Endothelial cell of umbilical vein (primary cell): ENCODE results near the gene TNFRSF21. TPM values are rescaled to one million over a fixed set of nuclear protein-coding genes. Genes with fewer than 3 reads are reported as not detected.

Source experiments
- BruUV-seq: library from RNA; stranded (reverse); fragments of 400-500 nt; replicated peaks from 2 replicates; lab custom pipeline; 2021; lab: Mats Ljungman, UMichigan
- CTCF ChIA-PET: fragments of 300-600, 350-600 bp; sonication (Branson Sonifier 250); formaldehyde crosslinking; loops from one replicate; lab custom pipeline; 2021; ENCODE audit warnings: antibody characterized with exemption, inconsistent platforms; lab: Charles Lee
- POLR2A ChIA-PET: fragments of 300-600, 350-600 bp; sonication (Branson Sonifier 250); formaldehyde crosslinking; loops from one replicate; lab custom pipeline; 2021; ENCODE audit warnings: antibody characterized with exemption, inconsistent platforms; lab: Charles Lee
- DNase-seq: peaks from one replicate; pipeline ENCODE4 v3.0.0-alpha.2; 2011; ENCODE audit warnings: low read depth, low spot score
- FAIRE-seq: peaks from 2 replicates; lab custom pipeline; 2011; peaks lifted over from hg19 to GRCh38; lab: Jason Lieb, UNC
- H2AFZ ChIP-seq: 2 replicates; pipeline ENCODE4 v1.6.0; 2012; ENCODE audit warnings: low read depth, low read length, control low read depth, inconsistent platforms
- H3K27ac ChIP-seq: 2 replicates; pipeline ENCODE4 v1.5.1; 2011; ENCODE audit warnings: low read depth, mild to moderate bottlenecking, control low read depth, low read length, moderate library complexity; ENCODE audit not compliant: insufficient read depth
- H3K27me3 ChIP-seq, 2 experiments: 2 replicates each; pipeline versions ENCODE4 v1.6.0 to v1.6.1; 2011; ENCODE audit warnings: low read length in 2 of 2, mixed read lengths in 1 of 2; ENCODE audit not compliant: control insufficient read depth in 2 of 2, insufficient read depth in 2 of 2
- H3K36me3 ChIP-seq, 2 experiments: 2 replicates in 1 of 2; 3 replicates in 1 of 2; pipeline ENCODE4 v1.5.1; 2011; ENCODE audit warnings: low read length in 2 of 2, mild to moderate bottlenecking in 1 of 2, moderate library complexity in 1 of 2; ENCODE audit not compliant: control insufficient read depth in 2 of 2, insufficient read depth in 2 of 2; ENCODE audit errors: extremely low read depth in 1 of 2
- H3K4me1 ChIP-seq: 3 replicates; pipeline ENCODE4 v1.5.1; 2011; ENCODE audit warnings: mild to moderate bottlenecking, low read length; ENCODE audit not compliant: control insufficient read depth, insufficient read depth; ENCODE audit errors: extremely low read depth
- H3K4me2 ChIP-seq: 2 replicates; pipeline ENCODE4 v1.6.1; 2011; ENCODE audit warnings: low read length, control low read depth, mixed read lengths; ENCODE audit not compliant: insufficient read depth
- H3K4me3 ChIP-seq, 3 experiments: fragments of 200-600 bp in 1 of 3; sonication (generic), shearing (Covaris generic) in 1 of 3; replicated peaks in 1 of 3; 2 replicates each; pipeline ENCODE4 v1.5.1; 2011 to 2016; ENCODE audit warnings: control low read depth in 3 of 3, low read length in 3 of 3, mild to moderate bottlenecking in 2 of 3, inconsistent platforms in 1 of 3, low read depth in 1 of 3, moderate library complexity in 1 of 3; ENCODE audit not compliant: insufficient read depth in 1 of 3
- H3K79me2 ChIP-seq: 2 replicates; pipeline ENCODE4 v1.6.0; 2012; ENCODE audit warnings: low read length, inconsistent platforms; ENCODE audit not compliant: control insufficient read depth, insufficient read depth
- H3K9ac ChIP-seq: replicated peaks from 2 replicates; pipeline ENCODE3; 2011; ENCODE audit warnings: low read length, control low read depth; ENCODE audit not compliant: insufficient read depth; ENCODE audit errors: extremely low read depth
- H3K9me1 ChIP-seq: replicated peaks from 3 replicates; pipeline ENCODE4 v1.6.0; 2011; ENCODE audit warnings: mild to moderate bottlenecking, low read length; ENCODE audit not compliant: control insufficient read depth, insufficient read depth; ENCODE audit errors: extremely low read depth
- H3K9me3 ChIP-seq: replicated peaks from 2 replicates; pipeline ENCODE4 v1.5.1; 2012; ENCODE audit warnings: low read length, inconsistent platforms; ENCODE audit not compliant: control insufficient read depth, insufficient read depth
- H4K20me1 ChIP-seq: replicated peaks from 2 replicates; pipeline ENCODE3; 2011; ENCODE audit warnings: mild to moderate bottlenecking, low read length; ENCODE audit not compliant: control insufficient read depth, insufficient read depth; ENCODE audit errors: extremely low read depth
- CTCF ChIP-seq, 2 donors: IDR thresholded peaks; 1 replicate in 1 of 2; 2 replicates in 1 of 2; pipeline ENCODE4 v1.5.1; 2011; ENCODE audit warnings: low read length in 2 of 2, mild to moderate bottlenecking in 2 of 2, moderate library complexity in 2 of 2, control low read depth in 1 of 2, inconsistent platforms in 1 of 2, low read depth in 1 of 2; ENCODE audit not compliant: insufficient read depth in 1 of 2; ENCODE audit errors: extremely low read depth in 1 of 2
- EZH2 ChIP-seq: IDR thresholded peaks from 2 replicates; pipeline ENCODE4 v1.6.1; 2012; ENCODE audit warnings: borderline replicate concordance, low read depth, mild to moderate bottlenecking, moderate library complexity, low read length, inconsistent platforms; ENCODE audit not compliant: severe bottlenecking
- FOS ChIP-seq: IDR thresholded peaks from 2 replicates; pipeline ENCODE4 v1.6.1; 2011; ENCODE audit warnings: mild to moderate bottlenecking, low read length, moderate library complexity, borderline replicate concordance; ENCODE audit not compliant: insufficient read depth
- GATA2 ChIP-seq: IDR thresholded peaks from 2 replicates; pipeline ENCODE4 v1.7.0; 2011; ENCODE audit warnings: low read depth, mild to moderate bottlenecking, moderate library complexity, mixed read lengths, low read length; ENCODE audit not compliant: insufficient read length, insufficient read depth
- JUN ChIP-seq: IDR thresholded peaks from 2 replicates; pipeline ENCODE4 v1.6.1; 2011; ENCODE audit warnings: borderline replicate concordance, low read depth; ENCODE audit not compliant: insufficient read length, insufficient read depth
- MYC ChIP-seq: IDR thresholded peaks from one replicate; pipeline ENCODE4 v1.6.1; 2011; ENCODE audit warnings: mild to moderate bottlenecking, low read depth, low read length
- POLR2AphosphoS5 ChIP-seq: IDR thresholded peaks from 2 replicates; pipeline ENCODE4 v1.6.1; 2012; ENCODE audit warnings: low read depth, mild to moderate bottlenecking, control low read depth, low read length, moderate library complexity; ENCODE audit not compliant: insufficient read depth
- dilution Hi-C: fragments of 300-500 bp; cut with MboI; formaldehyde crosslinking; loops from one replicate; pipeline ENCODE4 v1.15.0; 2019; ENCODE audit warnings: low sequenced_read_pairs; ENCODE audit not compliant: extremely low pct_ligation_motif_present
- intact Hi-C: fragments of 100-400 bp; cut with micrococcal nuclease; formaldehyde crosslinking; loops from one replicate; pipeline ENCODE4 v1.10.0; 2022
- polyA plus RNA-seq, 4 experiments: library from polyadenylated mRNA; depleted of rRNA in 3 of 4; stranded (reverse) in 3 of 4; unstranded in 1 of 4; fragments of >200 nt; gene quantifications; 2 replicates each; pipeline versions ENCODE4 v1.2.1 to v1.2.3, GENCODE V29; 2011 to 2012; ENCODE audit warnings: missing spikeins in 1 of 4
- total RNA-seq: library from RNA; stranded (reverse); gene quantifications from 2 replicates; pipeline ENCODE4 v1.2.3, GENCODE V29; 2021

The TNFRSF21 gene
- total and polyA plus RNA-seq, 2 donors (not counting 3 experiments of a cell fraction or from before 2014, with no cell fraction given) = 26.0 to 40.6 TPM

DNA sequence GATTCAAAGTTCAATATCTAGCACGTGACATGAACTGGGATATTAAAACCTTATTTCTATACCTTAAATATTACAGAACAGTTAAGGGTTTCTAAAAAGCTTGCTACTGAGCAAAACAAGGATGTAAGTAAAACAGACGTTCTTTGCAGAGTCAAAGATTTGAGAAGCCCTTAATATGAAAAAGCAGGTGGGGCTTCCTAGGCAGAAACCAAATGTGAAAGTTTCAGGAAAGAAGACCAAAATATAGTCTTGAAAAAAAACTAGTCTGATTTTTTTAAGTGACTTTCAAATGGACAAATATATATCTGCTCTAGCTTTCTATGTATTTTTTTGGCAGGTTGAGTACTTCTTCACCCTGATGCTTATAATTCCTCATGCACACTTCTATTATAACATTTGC lies 63.2 kb downstream of the TNFRSF21 start:
- Histone ChIP-seq H3K36me3 (no peaks in the 10 kb centered on the region), H3K27me3 (no peaks in the 10 kb centered on the region), H3K27ac (no peak overlapping the region), H3K79me2 (no peaks in the 10 kb centered on the region), H3K4me3 (no peak overlapping the region), H3K4me2 (no peak overlapping the region), H3K9me1 (no peaks in the 10 kb centered on the region), H3K9me3 (no peaks in the 10 kb centered on the region), H3K4me1 (peaks cover 14% of the 10 kb centered on the region), H3K9ac (no peak overlapping the region), H4K20me1 (no peaks in the 10 kb centered on the region), H2AFZ (no peak overlapping the region)
- TF ChIP-seq GATA2 (no peak), FOS (no peak), POLR2AphosphoS5 (no peak), EZH2 (no peak), JUN (no peak), MYC (no peak), CTCF (IDR thresholded peaks at IDR 0.05; ENCODE audit: extremely low read depth in 1 of 2, insufficient read depth in 1 of 2, low read depth in 1 of 2, low read length in 2 of 2) (no peak)
- DNase-seq (no peak), FAIRE-seq (no peak)
- BruUV-seq = no TSS peak
- CTCF ChIA-PET = interaction anchor here (1.2 kb wide), 1 partner anchor 149 kb away, joined by 3 read pairs; no protein-coding TSS in a partner anchor
- intact Hi-C loops (no loop called here), dilution Hi-C loops (loop anchor here (25.0 kb wide), 1 partner anchor 159 kb away; no protein-coding TSS in a partner anchor)
- POLR2A ChIA-PET = no interaction called here
